Skin of body (tissue), 2 donors: ENCODE measurements around the gene HEXIM2. TPM values are rescaled to one million over a fixed set of nuclear protein-coding genes. Genes with fewer than 3 reads are reported as not detected.

Source experiments
- DNase-seq: peaks from one replicate; lab custom pipeline; 2025; lab: John Stamatoyannopoulos, UW
- total RNA-seq: library from RNA; depleted of rRNA; stranded (reverse); fragments of >200 nt; gene quantifications from one replicate; pipeline ENCODE4 v1.2.3, GENCODE V29; 2014

Gene HEXIM2
- total RNA-seq, 1 donor from 2014 or later: 3.3 TPM

DNA sequence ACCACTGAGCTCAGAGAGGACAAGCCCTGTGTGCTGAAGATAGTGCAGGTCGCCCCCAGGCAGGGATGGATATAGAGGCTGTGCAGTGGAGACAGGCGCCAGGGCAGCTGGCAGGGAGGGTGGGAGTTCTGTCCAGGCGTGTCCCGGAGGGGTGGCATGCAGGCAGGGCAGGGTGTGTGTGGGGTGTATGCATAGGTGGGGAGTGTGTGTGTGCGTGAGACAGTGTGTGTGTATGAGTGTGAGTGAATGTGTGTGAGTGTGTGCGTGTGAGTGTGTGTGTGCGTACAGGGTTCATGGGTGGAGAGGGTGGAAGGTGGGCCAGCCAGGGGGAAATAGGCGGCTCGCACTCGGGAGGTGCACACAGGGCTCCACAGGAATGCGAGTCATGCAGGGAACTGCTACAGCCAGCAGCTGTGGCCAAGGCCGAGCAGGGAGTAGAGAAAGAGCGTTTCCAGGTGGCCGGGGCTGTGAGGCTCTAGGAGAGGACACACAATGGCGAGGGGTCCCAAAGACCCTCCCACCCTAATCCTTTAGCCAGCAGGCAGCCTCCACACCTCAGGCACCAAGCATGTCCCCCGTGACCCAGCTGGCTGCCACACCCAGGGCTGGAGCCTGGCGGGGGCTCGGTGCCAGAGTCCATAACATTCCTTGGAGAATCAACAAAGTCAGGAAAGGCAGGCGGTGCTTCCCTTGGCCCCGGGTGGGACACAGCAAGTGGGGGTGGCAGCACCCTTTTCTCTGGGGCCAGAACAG lies 34.0 kb upstream of the HEXIM2 start:
- DNase-seq: no peak

DNA sequence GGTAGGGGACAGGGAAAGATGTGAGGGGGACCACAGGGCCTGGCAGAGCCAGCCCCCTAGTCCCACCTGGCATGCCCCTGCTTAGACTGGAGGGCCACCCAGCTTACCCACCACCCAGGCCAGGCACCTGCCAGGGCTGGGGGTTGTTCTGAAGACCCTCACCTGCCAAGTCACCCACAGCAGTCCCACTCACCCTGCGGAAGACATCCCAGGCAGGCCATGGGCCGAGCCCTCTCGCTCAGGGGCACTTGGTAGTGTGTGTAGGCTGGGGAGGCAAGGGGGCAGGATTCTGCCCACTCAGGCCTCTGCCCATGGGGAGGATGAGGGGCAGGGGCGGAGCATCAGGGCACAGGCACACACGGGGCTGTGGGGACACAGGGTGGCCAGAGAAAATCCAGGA lies 33.3 kb upstream of the HEXIM2 start:
- no peak for DNase-seq

DNA sequence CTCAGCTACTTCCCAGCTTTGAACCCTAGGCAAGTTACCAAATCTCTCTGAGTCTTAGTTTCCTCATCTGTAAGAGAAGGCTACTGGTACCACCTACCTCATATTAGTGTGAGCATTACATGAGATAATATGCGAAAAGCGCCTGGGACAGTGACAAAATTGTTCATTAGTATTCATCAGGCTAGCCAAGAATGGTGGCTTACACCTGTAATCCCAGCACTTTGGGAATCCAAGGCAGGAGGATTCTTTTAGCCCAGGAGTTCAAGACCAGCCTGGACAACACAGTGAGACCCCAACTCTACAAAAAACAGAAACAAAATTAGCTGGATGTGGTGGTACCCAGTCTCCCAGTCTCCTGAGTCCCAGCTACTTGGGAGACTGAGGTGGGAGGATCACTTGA lies 32.7 kb upstream of the HEXIM2 start:
- DNase-seq: no peak

DNA sequence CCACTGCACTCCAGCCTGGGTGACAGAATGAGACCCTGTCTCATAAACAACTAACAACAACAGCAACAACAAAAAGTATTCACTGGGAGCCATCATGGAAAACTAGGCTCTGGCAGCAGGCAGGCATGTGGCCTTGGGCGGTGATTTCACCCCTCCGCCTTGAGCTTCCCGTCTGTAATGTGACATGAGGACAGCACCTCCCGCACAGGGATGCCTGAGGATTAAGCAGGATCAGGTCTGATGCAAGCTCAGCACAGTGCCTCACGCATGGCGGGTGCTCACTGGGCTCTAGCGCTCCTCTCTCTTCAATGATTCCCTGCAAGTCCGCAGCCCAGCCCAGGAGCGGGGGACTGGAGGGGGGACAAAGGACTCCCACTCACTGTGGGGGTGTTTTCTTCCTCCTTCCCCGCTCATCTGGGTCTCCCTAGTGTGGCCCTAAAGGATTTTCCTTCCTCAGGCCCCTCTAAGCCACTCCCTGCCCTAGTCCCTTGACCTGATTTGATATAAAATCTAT lies 32.2 kb upstream of the HEXIM2 start:
- no peak for DNase-seq

DNA sequence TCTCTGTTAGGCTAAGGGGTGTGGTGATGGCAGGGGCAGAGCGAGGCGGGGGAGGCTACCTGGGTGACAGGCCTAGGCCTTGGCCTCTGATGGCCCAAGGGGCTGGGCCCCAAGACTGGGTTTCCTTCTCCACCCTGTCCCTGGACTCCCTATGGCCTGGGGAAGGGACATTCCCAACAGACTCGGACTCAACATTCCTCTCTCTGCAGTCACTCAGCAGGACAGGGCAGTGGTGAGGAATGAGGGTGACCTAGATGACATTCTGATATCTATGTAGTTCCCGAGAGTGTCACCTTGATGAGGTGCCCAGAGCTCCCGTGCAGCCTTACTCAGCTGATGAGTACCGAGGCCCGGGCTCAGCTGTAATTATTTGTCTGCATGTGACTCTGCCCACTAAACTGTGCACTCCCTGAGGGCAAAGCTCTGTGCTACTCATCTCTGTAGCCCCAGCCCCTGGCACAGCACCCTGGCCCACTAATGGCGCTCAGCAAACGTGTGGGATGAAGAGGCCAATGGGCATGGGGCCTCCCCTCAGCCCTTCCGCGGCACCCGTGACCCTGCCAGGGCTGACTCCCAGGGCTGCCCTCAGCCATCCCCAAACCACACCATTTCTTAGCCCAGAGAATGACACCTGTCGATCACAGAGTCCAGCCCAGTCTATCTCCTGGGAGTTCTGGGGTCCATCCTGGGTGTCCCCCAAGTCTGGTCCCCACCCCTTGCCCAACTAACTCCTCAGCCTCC lies 31.6 kb upstream of the HEXIM2 start:
- no peak for DNase-seq

DNA sequence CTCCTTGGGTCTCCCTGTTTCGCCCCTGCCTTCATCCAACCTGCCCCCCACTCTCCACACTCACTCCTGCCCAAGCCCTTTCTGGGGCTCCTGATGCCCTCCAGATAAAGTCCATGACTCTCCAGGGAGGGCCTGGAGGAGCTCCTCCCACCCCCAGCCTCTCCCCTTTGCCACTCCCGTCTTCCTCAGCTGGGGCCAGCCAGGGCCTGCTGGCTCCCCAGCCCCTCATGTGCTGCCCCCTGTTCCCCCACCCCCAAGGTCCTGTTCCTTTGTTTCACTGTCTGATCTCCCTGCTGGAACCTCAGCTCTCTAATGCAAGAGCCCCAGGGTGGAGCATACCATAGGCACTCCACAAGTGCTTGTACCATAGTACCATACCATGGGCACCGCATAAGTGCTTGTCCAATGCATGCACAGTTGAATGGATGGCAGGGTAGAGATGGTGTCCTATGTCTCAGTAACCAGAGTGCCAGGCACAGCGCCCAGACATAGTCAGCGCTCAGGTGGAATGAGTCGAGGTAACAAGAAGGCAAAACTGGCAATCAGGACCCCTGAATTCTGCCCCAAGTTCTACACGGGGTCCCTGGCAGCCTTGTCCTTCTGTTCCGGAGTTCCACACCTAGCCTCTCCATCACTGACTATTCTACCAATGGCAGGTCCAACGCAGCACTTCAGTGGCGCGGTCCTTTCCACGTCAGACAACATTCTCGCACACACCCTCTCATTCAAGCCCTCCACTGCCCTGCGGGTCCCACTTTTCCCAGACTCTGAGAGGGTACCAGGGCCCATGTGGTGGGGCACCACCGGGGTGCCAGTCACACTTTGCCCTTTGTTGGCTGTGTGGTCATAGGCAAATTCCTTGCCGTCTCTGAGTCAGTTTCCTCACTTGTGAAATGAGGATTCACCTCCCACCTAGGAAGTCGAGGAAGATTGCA lies 30.7 kb upstream of the HEXIM2 start:
- DNase-seq: no peak

DNA sequence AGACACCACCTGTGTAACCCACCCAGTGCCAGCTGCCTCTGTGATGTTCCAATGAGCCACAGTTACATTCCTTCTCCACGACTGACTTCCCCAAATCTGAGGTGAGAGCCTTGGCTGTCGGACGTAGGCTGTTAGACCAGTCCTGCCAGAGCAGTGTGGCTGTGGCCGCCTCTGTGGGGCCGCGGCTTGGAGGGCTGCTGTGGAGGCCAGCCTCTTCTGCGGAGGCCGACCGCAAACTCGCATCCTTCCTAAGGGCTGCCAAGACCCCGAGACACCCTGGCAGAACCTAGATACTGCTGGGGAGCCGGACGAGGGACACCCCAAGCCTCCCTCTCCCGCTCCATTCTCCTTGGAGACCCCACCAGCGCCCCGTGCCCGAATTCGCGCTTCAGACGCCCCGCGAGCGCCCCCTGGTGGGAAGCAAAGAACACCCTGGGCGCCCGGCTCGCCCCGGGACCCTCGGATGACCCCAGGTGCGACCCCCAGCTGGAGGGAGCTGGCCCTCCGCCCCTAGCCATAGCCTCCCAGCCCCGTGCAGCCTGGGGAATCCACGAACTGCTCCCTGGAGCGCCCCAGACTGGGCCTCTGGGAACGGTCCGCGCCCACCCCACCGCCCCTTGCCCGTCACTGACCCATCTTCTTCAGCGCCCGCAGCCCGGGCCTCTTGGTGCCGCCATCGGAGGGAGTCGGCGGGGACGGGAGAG lies 29.9 kb upstream of the HEXIM2 start:
- peak; percentile 26 for DNase-seq

DNA sequence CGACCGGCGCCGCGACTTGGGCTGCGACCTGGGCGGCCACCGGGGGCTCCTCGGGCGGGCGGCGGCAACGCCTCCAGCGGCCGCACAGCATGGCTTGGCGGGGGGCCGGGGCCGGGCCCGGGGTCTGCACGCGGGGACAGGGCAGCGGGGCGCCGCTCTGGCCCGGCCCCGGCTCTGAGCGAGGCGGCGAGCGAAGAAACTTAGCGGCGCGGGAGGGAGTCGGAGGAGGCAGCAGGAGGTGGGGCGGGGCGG lies 29.4 kb upstream of the HEXIM2 start, which contains the start of gene PLCD3:
TSS of gene PLCD3 (minus strand) at position 196 of the 252 bp plus-strand sequence. CDS start at position 91, 105 bp downstream.
- no peak for DNase-seq

DNA sequence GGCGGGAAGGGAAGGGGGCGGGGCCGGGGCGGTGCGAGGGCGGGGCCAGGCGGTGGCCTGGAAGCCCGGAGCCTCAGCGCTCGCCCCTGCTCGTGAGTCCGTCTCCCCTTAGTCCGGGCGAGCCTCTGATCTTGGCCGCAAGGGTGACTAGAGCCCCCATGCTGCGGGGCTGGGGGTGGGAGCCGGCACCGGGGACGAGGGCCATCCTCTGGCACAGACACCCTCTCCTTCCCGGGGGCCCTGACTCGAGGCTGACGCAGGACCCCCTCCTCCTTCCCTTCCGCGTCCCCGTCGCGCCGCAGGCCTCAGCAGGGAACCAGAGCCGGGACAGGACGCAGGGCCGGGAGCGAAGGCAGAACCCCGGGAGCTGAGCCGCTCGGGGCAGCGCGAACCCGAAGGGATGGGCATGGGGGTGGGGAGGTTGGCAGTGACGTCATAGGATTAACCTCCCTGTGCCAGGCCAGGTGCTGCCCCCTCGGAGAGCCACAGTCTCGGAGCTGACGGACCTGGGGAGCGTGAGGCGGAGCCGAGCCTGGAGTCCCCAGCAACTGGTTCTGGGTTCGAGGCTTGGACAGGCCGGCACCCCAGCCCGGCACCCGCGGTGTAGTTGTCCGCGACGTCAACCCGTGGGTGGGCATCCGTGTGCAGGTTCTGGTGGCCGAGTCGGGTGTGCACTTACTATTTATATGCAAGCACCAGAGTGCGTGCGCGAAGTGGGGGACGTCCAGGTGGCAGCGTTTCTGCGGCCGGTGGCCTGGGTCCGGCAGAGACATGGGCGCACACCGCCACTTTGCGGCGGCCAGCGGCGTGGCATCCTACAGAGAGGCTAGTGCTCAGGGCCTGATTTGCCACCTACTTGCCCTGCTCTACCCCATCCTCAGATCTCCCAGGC lies 28.9 kb upstream of the HEXIM2 start:
- peak; percentile 58 for DNase-seq

DNA sequence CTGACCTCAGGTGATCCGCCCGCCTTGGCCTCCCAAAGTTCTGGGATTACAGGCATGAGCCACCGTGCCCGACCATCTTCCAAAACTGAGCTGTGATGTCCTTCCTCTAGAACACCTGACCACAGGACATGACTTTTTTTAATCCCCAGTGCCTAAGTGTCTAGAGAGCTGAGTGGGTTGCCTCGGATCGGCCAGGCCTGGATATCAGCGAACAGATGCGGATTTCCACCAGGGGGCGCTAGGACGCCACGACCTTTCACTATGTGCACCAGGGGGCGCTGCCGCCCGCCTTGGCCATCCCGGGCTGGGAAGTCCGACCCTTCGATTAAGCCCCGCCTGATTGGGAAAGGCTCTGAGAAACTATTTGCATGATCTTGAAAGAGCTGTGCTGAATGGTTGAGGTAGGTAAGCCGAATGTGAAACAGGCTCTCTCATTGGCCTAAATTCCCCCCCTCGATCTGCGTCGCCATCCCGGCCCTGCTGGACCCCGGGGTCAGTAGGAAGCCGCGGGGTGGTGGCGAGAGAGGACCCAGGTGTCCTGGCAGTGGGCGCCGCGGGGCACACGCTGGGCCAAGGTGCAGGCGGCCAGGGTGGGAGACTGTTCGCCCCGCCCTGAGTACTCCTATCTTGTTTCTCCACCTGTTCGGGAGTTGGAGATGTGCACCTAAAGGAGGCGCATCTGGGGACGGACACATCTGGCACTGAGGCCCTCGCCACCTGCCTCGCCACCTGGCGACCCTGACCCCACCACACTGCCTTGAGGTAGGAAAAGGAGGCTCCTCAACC lies 26.3 kb upstream of the HEXIM2 start, which contains the start of gene ACBD4:
TSS of gene ACBD4 (plus strand) at position 496 of the 786 bp plus-strand sequence. CDS start 458 bp downstream, outside the sequence.
- DNase-seq: peak; percentile 97

DNA sequence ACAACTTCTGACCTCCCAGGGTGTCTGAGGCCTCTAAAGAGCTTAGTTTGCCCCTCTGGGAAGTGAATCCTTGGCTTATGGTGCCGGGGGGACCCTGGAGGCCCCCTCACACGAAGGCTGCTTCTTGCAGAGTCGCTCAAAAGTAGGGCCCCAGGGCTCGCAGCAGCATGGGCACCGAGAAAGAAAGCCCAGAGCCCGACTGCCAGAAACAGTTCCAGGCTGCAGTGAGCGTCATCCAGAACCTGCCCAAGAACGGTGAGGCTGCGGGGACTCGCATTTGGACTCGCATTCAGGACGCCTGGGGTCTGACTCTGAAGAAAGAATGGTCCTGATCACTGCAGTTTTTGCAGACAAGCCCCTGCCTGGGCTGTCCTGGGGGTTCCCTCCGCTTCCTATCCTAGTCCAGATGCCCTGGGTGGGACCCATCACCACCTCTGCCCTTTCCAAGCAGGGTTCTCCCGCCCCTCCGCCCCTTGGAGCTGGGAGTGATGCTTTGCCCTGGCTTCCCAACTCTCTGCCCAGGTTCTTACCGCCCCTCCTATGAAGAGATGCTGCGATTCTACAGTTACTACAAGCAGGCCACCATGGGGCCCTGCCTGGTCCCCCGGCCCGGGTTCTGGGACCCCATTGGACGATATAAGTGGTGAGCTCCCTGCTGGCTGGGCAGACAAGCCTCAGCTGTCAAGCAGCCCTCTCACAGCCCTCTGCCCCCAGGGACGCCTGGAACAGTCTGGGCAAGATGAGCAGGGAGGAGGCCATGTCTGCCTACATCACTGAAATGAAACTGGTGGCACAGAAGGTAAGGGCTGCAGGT lies 25.5 kb upstream of the HEXIM2 start:
- no peak for DNase-seq

DNA sequence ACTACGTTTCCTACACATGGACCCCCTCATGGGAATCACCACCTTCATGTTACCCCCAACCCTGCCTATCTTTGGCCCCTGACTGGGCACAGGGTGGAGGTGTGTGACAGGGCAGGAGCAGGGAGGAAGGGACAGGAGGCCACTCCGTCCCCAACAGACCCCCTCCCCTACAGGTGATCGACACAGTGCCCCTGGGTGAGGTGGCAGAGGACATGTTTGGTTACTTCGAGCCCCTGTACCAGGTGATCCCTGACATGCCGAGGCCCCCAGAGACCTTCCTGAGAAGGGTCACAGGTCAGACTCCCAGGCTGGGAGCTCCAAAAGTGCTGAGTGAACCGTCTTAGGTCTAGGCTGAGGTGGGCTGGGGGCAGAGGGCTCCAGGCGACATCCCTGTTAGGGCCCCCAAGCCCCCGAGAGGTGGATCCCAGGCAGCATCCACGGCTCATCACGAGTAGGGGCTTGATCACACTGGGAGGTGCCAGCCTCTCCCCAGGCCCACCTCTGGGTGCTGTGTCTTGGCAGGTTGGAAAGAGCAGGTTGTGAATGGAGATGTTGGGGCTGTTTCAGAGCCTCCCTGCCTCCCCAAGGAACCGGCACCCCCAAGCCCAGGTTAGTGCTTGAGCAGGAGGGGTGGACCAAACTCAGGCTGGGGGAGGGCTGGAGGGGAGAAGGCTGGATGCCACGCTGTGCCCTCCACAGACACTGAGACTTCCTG lies 24.7 kb upstream of the HEXIM2 start:
- DNase-seq: no peak

DNA sequence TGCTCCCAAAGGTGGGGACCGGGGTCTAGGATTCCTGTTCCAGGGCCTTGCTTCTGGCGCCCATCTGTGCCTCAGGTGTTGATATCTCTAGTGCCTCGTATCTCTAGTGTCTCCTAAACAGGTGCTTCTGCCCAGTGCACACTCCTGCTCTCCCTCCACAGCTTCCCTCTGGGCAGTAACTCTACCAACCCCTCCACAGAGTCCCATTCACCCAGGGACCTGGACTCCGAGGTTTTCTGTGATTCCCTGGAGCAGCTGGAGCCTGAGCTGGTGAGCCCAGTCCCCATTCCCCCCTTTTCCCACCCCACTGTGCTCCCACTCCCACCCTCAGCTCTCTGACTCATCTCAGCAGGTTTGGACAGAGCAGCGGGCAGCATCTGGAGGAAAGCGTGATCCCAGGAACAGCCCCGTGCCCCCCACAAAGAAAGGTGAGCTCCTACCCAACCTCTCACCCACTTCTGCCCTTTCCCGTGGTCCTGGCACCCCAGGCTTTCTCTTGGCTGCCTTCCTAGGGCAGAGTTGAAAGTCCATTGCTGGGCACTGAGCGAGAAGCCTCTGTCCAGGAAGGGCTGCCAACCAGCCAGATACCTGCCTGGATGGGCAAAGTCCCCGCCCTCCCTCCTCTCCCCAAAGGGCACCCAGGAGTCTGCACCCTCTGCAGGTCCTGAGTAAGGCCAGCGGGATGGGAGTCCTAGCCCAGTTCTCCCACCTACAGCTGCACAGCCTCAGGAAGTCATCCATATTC lies 23.9 kb upstream of the HEXIM2 start:
- DNase-seq: no peak

DNA sequence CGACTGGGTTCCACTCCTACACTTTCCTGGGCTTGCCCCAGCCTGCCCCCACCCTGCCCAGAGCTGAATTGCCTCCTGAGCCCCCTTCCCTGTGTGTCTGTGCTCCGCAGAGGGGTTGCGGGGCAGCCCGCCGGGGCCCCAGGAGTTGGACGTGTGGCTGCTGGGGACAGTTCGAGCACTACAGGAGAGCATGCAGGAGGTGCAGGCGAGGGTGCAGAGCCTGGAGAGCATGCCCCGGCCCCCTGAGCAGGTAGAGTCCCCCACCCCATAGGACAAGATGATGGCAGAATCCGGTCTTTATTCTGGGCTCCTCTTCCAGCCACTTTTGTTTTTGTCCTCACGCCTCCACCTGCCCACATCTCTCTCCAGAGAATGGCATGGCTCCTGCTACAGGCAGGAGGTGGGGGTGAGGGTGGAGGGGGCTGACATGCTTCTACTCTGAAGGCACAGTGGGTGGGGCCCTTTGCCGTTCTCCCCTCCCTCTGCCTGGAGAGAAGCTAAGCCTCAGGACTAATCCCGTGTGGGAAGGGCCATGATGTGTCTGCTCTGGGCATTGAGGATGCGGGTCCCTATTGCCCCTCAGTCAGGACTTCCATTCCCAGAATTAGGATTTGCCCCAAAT lies 22.7 kb upstream of the HEXIM2 start:
- no peak for DNase-seq

DNA sequence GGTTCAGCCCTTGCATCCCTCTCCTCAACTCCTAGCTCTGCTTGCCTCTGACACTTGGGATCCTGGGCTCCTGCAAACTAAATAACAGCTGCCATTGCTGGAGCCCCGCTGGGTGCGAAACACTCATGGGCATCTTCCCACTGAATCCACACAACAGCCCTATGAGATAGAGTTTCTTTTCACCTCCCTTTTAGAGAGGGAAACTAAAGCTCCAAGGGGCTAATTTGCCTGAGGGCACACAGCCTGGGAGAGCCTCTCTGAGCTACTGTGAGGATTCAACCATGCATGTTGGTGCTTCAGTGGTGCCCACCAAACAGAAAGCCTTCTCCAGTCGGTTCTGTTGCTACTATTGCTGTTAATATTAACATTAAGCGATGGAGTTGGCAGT lies 22.1 kb upstream of the HEXIM2 start:
- DNase-seq: no peak

DNA sequence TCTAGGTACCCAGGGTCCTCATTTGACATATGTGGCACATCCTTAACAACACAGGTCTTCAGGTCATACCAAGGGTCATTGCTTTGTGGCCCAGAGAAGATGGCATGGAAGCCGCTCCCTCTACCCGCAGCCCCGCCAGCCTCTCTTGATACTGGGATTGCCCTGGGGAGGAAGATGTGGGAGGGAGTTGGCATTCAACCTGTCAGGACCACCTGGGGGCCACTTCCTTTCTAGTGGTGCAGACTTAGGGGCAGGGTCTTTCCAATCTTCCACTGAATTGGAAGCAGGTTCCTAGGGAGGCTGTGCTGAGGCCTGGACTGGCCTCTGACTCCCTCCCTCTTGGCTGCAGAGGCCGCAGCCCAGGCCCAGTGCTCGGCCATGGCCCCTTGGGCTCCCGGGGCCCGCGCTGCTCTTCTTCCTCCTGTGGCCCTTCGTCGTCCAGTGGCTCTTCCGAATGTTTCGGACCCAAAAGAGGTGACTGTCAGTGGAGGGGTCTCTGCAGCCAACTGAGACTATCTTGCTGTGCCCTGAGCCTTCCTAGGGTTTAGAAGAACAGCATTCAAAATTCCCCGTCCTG lies 18.5 kb upstream of the HEXIM2 start:
- no peak for DNase-seq
